Left lobe of liver (tissue), 2 donors: ENCODE measurements around the gene TMPRSS11F. TPM values are rescaled to one million over a fixed set of nuclear protein-coding genes. Genes with fewer than 3 reads are reported as not detected.
A peak's percentile ranks its signal among the peaks of the same experiment; 100 is the strongest.
"Not testable (repeated sequence)": the region's sequence is repeated elsewhere in the genome, so short reads cannot be mapped to it uniquely, and the experiment has no call there.

Source experiments
- ATAC-seq: fragments of 200-7000 bp; cut with Tn5 transposase; one replicate; pipeline ENCODE4 v1.9.1; 2020; ENCODE audit warnings: mild to moderate bottlenecking, moderate library complexity
- DNase-seq: peaks from one replicate; pipeline ENCODE4 v3.0.0-alpha.2; 2020; ENCODE audit warnings: low spot score
- total RNA-seq: library from RNA; stranded (reverse); gene quantifications from one replicate; pipeline ENCODE4 v1.2.1, GENCODE V29; 2021
- donor health status: DM: no; HTN: no; CAD: no; lungs with moderate emphysema.
- donor health status: DM: no; HTN: yes; CAD: no.

TMPRSS11F gene
- total RNA-seq: not detected

DNA sequence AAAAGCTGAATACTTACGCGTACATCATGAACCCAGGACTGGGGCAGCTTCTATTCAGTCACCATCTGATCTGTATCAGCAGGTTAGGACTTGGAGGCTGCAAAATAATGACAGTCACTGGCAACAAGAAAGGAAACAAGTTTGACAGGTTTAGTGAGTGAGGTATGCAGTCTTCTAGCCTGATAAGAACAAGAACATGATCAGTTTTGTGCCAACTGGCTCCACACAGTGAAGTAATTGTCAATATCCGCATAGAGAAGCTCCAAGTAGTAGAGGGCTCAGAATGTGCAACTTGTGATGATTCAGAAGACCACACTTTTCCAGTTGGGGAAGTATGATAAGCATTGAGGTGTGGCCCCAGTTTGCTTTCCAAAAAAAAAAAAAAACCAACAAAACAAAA lies at the start of gene TMPRSS11F:
TSS of gene TMPRSS11F (minus strand) at position 77 of the 400 bp plus-strand sequence. CDS start at position 28, 49 bp downstream.
- DNase-seq (no peak), ATAC-seq (no peak)

- ATAC-seq (no peak), DNase-seq (no peak)
Observed at GRCh38 chr4:68176904-68177303, 47.2 kb upstream of the TMPRSS11F start.

- ATAC-seq: peak; percentile 23
- no peak for DNase-seq
Observed at GRCh38 chr4:68176500-68176899, 46.8 kb upstream of the TMPRSS11F start.

DNA sequence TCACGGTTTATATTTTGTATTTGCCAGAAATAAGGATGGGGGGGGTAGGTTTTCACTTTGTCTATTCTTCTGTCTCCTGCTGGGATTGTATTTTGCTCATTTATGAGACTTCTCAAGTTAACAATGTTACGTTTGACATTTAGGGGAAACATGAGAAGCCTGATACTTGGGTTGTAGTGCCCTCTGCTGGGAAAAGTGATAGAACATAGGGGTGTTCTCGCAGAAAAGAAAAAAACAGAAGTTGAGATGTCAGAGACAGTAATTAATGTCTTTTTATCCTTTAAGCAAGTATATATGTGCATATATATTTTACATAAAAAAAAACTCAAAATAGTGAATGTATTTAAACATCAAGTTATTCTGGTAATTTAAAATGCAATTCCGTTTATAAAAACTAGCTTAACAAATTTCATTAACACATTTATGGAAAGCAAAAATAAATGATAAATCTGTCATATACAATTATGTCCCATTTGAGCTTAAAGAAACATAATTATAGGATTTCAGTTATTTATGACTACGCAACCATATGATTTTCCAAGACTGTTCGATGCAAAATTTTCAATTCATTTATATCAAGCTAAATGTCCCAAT lies 46.0 kb upstream of the TMPRSS11F start:
- DNase-seq (no peak), ATAC-seq (peak; percentile 70)

DNA sequence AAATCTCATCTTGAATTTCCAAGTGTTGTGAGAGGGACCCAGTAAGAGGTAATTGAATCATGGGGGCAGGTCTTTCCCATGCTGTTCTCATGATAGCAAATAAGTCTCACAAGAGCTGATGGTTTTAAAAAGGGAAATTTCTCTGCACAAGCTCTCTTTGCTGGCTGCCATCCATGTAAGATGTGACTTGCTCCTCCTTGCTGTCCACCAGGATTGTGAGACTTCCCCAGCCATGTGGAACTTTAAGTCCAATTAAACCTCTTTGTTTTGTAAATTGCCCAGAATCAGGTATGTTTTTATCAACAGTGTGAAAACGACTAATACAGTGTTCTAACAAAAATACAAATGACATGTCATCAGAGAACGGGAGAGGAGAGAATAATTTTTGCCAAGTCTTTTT lies 44.7 kb upstream of the TMPRSS11F start:
- DNase-seq, ATAC-seq: not testable (repeated sequence)

- ATAC-seq, DNase-seq: not testable (repeated sequence)
Observed at GRCh38 chr4:68172147-68172546, 42.5 kb upstream of the TMPRSS11F start.

- ATAC-seq (no peak), DNase-seq (no peak)
Observed at GRCh38 chr4:68167706-68168105, 38.0 kb upstream of the TMPRSS11F start.

GRCh38 chr4:68167166-68167565 lies 37.5 kb upstream of the TMPRSS11F start:
- ATAC-seq (no peak), DNase-seq (no peak)

DNA sequence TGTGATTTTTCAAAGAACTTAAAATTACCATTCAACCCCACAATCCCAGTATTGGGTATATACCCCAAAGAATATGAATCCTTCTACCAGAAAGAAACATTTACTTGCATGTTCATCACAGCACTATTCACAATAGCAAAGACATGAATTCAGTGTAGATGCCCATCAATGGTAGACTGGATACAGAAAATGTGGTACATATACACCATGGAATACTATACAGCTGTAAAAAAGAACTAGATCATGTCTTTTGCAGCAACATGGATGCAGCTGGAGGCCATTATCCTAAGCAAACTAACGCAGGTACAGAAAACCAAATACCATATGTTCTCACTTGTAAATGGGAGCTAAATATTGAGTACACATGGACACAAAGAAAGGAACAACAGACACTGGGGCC lies 34.1 kb upstream of the TMPRSS11F start:
- ATAC-seq (no peak), DNase-seq (no peak)

GRCh38 chr4:68162196-68162595 lies 32.5 kb upstream of the TMPRSS11F start:
- ATAC-seq (no peak), DNase-seq (no peak)

DNA sequence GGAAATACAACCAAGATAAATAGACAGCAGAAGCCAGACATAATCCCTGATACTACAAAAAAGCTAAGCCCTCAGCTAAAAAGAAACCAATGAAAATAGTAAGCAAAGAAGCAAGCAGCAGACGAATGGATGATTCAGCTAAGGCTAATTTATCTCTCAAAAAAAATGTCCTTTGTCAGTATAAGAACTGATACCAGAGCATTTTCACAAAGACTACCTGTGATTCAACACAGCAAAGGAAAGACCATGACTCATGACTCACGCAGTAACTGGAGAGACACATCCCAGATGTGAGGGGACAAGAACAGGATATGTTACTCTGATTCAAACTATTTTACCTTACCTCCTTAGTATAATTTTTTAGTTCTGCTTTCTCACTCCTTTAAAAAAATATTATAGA lies 22.7 kb upstream of the TMPRSS11F start:
- ATAC-seq (no peak), DNase-seq (no peak)

DNA sequence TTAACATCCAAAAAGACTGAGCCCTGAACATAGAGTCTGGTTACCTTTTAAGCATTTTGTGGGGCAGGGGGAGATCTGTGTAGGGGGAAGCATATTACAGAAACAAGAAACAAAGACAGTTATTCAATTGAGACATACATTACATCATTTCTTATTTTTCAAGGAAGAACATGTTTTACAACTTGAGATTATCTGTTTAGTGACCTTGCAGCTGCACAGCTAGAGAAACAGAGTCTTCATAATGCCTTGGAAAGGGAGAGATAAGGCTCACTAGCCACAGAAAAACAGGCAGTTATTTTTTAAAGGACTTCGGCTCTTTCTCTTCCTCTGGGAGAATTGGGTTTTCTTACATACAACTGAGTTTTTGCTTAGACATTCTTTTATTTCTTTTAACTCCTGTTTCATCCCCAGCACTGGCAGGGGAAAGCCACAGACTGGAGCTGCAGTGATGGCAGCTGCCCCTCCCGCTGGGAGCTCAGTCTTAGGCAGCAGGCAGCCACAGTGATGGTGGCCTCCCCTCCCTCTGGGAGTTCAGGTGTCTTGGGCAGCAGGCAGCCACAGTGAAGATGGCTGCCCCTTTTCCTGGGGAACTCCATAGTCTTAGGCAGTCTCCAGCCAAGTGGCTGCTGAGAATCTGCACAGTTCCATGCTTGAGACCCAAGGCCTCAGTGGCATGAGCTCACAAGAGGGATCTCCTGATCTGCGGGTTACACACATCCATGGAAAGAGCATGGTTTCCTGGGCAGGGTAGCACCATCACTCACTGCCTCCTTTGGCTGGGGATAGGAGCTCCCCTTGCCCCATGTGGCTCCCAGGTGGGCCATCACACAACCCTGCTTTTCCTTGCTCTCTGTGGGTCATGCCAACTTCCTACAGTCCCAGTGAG lies 19.4 kb upstream of the TMPRSS11F start:
- DNase-seq: no peak
- ATAC-seq: no peak

- ATAC-seq: no peak
- no peak for DNase-seq
Observed at GRCh38 chr4:68147079-68147478, 17.4 kb upstream of the TMPRSS11F start.

DNA sequence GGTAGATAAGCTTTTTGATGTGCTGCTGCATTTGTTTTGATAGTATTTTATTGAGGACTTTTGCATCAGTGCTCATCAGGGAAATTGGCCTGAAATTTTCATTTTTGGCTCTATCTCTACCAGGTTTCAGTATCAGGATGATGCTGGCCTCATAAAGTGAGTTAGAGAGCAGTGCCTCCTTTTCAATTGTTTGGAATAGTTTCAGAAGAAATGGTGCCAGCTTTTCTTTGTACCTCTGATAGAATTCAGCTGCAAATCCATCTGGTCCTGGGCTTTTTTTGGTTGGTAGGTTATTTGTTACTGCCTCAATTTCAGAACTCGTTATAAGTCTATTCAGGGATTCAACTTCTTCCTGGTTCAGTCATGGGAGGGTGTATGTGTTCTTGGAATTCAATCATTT lies 15.6 kb upstream of the TMPRSS11F start:
- no peak for ATAC-seq

DNA sequence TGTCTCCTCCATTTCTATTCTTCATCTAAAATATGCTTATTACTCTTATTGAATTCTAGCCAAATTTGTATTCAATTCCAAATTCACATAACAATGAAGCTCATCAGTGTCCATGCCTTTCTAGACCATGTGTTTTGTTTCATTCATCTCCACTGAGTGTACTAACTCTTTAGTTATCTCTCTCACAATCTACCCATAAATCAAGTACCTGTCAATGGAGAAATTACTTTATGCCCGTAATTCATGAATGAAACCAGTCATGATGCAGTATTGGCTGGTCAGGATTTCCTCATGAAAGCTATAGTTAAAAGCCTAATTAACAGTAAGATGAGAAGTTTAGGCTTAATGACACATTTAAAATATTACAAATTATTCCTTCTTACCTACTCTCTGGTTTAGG lies 12.2 kb upstream of the TMPRSS11F start:
- no peak for DNase-seq
- ATAC-seq: no peak

More for the DNA sequence above, 15.6 kb upstream of the TMPRSS11F start:
- no peak for DNase-seq

GRCh38 chr4:68132342-68132741 lies 2.7 kb upstream of the TMPRSS11F start:
- DNase-seq (no peak), ATAC-seq (no peak)

DNA sequence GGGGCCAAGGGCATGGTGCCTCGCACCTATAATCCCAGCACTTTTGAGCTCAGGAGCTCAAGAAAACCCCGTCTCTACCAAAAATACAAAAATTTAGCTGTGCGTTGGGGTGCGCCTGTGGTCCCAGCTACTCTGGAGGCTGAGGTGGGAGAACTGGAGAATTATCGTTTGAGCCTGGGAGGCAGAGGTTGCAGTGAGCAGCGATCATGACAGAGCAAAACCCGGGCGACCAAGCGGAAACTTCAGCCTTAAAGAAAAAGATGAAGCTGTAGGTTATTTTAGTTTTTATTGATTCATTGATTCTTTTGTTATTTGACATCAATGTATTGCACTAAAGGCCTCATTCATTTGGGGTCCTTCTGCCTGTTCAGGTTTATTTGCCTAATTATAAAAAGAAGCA lies 5.4 kb downstream of the TMPRSS11F start:
- ATAC-seq (no peak), DNase-seq (no peak)

DNA sequence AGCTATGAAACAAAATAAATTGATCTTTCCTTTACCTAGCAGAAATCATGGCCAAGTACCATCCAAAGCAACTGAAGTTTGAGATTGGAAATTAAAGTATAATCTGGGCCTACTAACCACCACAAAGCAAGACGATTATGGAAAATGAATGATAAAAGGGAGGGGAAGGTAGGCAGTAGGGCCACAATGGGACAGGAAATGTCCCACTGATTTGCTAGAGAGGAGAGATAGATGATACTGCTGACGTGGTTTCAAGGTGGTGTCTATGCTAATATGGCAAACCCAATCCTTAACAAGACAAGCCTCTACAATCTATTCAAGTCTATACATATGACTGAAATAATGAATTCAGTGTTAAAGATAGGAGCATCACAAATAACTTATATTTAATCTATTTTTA lies 6.1 kb downstream of the TMPRSS11F start:
- no peak for DNase-seq
- ATAC-seq: no peak

DNA sequence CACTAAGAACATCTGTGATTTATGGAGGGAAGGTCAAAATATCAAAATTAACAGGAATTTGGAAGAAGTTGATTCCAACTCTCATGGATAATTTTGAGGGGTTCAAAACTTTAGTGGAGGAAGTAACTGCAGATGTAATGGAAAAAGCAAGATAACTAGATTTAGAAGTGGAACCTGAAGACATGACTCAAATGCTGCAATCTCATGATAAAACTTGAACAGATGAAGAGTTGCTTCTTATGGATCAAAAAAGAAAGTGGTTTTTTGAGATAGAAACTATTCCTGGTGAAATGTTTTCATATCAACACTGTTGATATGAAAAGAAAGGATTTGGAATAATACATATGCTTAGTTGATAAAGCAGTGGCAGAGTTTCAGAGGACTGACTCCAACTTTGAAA lies 9.7 kb downstream of the TMPRSS11F start:
- DNase-seq (no peak), ATAC-seq (no peak)

DNA sequence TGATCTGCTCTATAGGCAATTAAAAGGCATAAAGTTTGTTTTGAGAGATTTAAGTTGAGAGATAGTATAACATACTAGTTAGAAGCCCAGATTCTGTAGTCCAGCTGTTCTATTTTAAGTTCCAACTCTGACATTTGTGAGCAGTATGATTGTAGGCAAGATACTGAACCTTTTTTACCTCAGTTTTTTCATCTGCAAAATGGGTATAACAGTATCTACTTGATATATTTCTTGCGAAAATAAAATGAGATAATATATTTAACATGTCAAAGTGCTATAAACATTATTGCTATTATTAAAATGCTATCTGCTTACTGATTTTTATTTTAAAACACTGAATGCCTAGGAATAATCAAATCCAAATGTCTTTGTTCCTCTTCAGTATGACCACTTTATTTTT lies 19.2 kb downstream of the TMPRSS11F start:
- ATAC-seq (no peak), DNase-seq (no peak)

- no peak for DNase-seq
- ATAC-seq: no peak
Observed at GRCh38 chr4:68109868-68110267, 19.8 kb downstream of the TMPRSS11F start.

DNA sequence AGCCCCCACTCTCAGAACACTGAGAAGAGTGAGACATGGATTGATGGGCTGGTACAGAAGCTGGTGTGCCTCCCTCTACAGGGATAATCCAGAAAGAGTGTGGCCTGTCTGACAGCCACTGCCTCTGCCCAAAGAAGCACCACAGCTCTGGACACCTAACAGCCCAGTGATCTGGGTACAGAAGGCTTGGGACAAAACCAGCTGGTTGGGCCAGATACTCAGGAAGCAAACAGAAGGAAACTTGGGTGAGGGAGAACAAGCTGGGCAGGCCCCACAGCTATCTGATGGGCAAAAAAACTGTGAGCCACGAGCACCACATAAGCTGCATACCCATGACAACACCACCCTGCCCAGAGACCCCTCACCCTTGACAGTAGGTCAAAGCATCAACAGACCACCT lies 46.9 kb downstream of the TMPRSS11F start:
- ATAC-seq (no peak), DNase-seq (no peak)
